SK-N-SH treated with all-trans-retinoic acid at 6 μM for 48 hours (cell line): ENCODE data around the gene ISLR.

Source experiments
- ATAC-seq: fragments of 200-7000 bp; cut with Tn5 transposase; 3 replicates; pipeline ENCODE4 v1.9.1; 2020; ENCODE audit warnings: mild to moderate bottlenecking, moderate library complexity
- ARNTL ChIP-seq: fragments of 450-650 bp; formaldehyde crosslinking; IDR thresholded peaks from 2 replicates; pipeline ENCODE4 v1.5.0; 2020; ENCODE audit warnings: low read depth, mild to moderate bottlenecking, moderate library complexity, borderline replicate concordance
- BACH2 ChIP-seq: fragments of 250-450 bp; sonication (Bioruptor Pico); IDR thresholded peaks from 2 replicates; pipeline ENCODE4 v1.9.0; 2021; ENCODE audit warnings: mild to moderate bottlenecking, borderline replicate concordance
- CSDC2 ChIP-seq: fragments of 250-450 bp; sonication (Bioruptor Pico); IDR thresholded peaks from 2 replicates; pipeline ENCODE4 v1.5.0; 2020; ENCODE audit warnings: mild to moderate bottlenecking, moderate library complexity
- CSRNP3 ChIP-seq: fragments of 250-450 bp; sonication (Bioruptor Pico); IDR thresholded peaks from 2 replicates; pipeline ENCODE4 v1.5.1; 2021; ENCODE audit warnings: mild to moderate bottlenecking, moderate library complexity
- ESRRG ChIP-seq: fragments of 250-450 bp; sonication (Bioruptor Pico); IDR thresholded peaks from 2 replicates; pipeline ENCODE4 v1.6.1; 2021; ENCODE audit warnings: mild to moderate bottlenecking
- GLIS3 ChIP-seq: fragments of 250-450 bp; sonication (Bioruptor Pico); IDR thresholded peaks from 2 replicates; pipeline ENCODE4 v1.5.0; 2020; ENCODE audit warnings: mild to moderate bottlenecking, moderate library complexity
- ISL1 ChIP-seq: fragments of 250-450 bp; sonication (Bioruptor Pico); IDR thresholded peaks from 2 replicates; pipeline ENCODE4 v2.1.2; 2022; ENCODE audit warnings: mild to moderate bottlenecking, moderate library complexity
- OSR1 ChIP-seq: fragments of 250-450 bp; sonication (Bioruptor Pico); IDR thresholded peaks from 2 replicates; pipeline ENCODE4 v1.8.0; 2022; ENCODE audit warnings: moderate library complexity, mild to moderate bottlenecking, inconsistent platforms
- PPARA ChIP-seq: fragments of 250-450 bp; sonication (Bioruptor Pico); IDR thresholded peaks from 2 replicates; pipeline ENCODE4 v1.5.0; 2020; ENCODE audit warnings: mild to moderate bottlenecking, borderline replicate concordance
- RARB ChIP-seq: fragments of 250-450 bp; sonication (Bioruptor Pico); IDR thresholded peaks from 2 replicates; pipeline ENCODE4 v1.8.0; 2021; ENCODE audit warnings: mild to moderate bottlenecking, moderate library complexity
- SNAI2 ChIP-seq: fragments of 250-450 bp; sonication (Bioruptor Pico); IDR thresholded peaks from 2 replicates; pipeline ENCODE4 v1.5.0; 2020; ENCODE audit warnings: mild to moderate bottlenecking, moderate library complexity
- ZC3H10 ChIP-seq: fragments of 250-450 bp; sonication (Bioruptor Pico); IDR thresholded peaks from 2 replicates; pipeline ENCODE4 v1.5.1; 2021; ENCODE audit warnings: mild to moderate bottlenecking, moderate library complexity
- ZFP3 ChIP-seq: fragments of 250-450 bp; sonication (Bioruptor Pico); IDR thresholded peaks from 2 replicates; pipeline ENCODE4 v1.5.0; 2020; ENCODE audit warnings: mild to moderate bottlenecking, moderate library complexity
- ZFP30 ChIP-seq: fragments of 450-650 bp; formaldehyde crosslinking; IDR thresholded peaks from 2 replicates; pipeline ENCODE4 v1.5.0; 2022; ENCODE audit warnings: mild to moderate bottlenecking, moderate library complexity
- ZNF565 ChIP-seq: fragments of 450-650 bp; formaldehyde crosslinking; conservative IDR thresholded peaks from 2 replicates; pipeline ENCODE4 v1.5.0; 2020; ENCODE audit warnings: low read depth, mild to moderate bottlenecking, moderate library complexity
- ZNF70 ChIP-seq: fragments of 450-650 bp; formaldehyde crosslinking; IDR thresholded peaks from 2 replicates; pipeline ENCODE4 v1.5.0; 2020; ENCODE audit warnings: mild to moderate bottlenecking, moderate library complexity
- ZNF8 ChIP-seq: fragments of 450-650 bp; formaldehyde crosslinking; IDR thresholded peaks from 2 replicates; pipeline ENCODE4 v1.5.0; 2020; ENCODE audit warnings: mild to moderate bottlenecking, moderate library complexity
- TF ChIP-seq, protein P1 (sequence below): fragments of 250-450 bp; sonication (Bioruptor Pico); IDR thresholded peaks from 2 replicates; pipeline ENCODE4 v1.5.0; 2020; ENCODE audit warnings: mild to moderate bottlenecking, moderate library complexity
- TF ChIP-seq, protein P2 (sequence below): fragments of 250-450 bp; sonication (Bioruptor Pico); IDR thresholded peaks from 2 replicates; pipeline ENCODE4 v1.8.0; 2021; ENCODE audit warnings: low read depth, mild to moderate bottlenecking, moderate library complexity, borderline replicate concordance

Gene ISLR

GRCh38 chr15:74130155-74130848 lies 43.2 kb upstream of the ISLR start, which contains the start of gene ISLR2:
Gene ISLR2, plus strand, starts transcription at chr15:74130586. Its CDS starts 2,169 bp downstream, at chr15:74132755.
- ATAC-seq: peak; percentile 9
- no peak for TF ChIP-seq PPARA
- TF ChIP-seq CSRNP3 (CRISPR knock-in tag): no peak
- TF ChIP-seq, protein P1, sequence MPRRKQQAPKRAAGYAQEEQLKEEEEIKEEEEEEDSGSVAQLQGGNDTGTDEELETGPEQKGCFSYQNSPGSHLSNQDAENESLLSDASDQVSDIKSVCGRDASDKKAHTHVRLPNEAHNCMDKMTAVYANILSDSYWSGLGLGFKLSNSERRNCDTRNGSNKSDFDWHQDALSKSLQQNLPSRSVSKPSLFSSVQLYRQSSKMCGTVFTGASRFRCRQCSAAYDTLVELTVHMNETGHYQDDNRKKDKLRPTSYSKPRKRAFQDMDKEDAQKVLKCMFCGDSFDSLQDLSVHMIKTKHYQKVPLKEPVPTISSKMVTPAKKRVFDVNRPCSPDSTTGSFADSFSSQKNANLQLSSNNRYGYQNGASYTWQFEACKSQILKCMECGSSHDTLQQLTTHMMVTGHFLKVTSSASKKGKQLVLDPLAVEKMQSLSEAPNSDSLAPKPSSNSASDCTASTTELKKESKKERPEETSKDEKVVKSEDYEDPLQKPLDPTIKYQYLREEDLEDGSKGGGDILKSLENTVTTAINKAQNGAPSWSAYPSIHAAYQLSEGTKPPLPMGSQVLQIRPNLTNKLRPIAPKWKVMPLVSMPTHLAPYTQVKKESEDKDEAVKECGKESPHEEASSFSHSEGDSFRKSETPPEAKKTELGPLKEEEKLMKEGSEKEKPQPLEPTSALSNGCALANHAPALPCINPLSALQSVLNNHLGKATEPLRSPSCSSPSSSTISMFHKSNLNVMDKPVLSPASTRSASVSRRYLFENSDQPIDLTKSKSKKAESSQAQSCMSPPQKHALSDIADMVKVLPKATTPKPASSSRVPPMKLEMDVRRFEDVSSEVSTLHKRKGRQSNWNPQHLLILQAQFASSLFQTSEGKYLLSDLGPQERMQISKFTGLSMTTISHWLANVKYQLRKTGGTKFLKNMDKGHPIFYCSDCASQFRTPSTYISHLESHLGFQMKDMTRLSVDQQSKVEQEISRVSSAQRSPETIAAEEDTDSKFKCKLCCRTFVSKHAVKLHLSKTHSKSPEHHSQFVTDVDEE: no peak
- no peak for TF ChIP-seq ZFP3 (CRISPR knock-in tag)
- no peak for TF ChIP-seq SNAI2 (CRISPR knock-in tag)
- no peak for TF ChIP-seq ESRRG (CRISPR knock-in tag)

DNA sequence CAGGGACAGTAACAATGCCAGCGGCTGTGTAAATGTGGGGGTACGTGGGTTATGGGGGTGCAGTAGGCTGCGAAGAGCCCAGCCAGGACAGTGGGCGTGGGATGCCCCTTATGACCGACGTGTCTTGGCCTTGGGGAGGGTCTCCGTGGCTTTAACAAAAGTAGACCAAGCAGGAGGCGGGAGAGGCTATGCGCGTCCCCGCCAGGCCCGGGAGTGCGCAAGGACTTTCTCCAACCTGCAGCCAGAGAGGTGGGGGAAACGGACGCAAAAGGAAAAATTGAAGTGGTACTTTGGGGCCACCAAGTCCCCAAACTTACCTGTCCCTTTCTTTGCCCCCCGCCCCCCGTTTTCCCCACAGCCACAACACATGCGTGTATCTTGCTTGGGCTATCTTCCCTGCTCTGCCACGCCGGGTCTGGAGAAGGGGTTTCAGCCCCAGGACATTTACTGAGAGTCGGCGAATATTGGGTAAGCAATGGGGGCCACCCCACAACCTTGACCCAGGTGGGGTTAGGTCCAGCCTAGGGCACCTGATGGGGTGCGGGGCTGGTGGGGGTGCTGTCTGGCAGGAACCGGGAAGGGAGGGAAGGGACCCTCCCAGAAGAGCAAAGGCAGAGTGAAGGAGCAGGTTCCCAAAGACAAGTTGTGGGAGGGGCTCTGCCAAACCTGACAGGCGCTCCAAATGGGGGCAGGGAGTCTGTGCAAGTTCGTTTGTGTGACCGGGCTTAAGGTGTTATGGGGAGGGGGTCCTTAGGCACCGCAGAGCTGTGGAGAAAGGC lies 42.5 kb upstream of the ISLR start:
- no peak for ATAC-seq
- TF ChIP-seq GLIS3 (CRISPR knock-in tag) (no peak), ZFP30 (CRISPR knock-in tag) (no peak), ZNF565 (CRISPR knock-in tag) (no peak), RARB (CRISPR knock-in tag) (no peak), ESRRG (CRISPR knock-in tag) (no peak), CSRNP3 (CRISPR knock-in tag) (no peak), ZNF70 (CRISPR knock-in tag) (no peak), ARNTL (no peak), ZC3H10 (CRISPR knock-in tag) (no peak), BACH2 (CRISPR knock-in tag) (no peak)
- TF ChIP-seq, protein P1: no peak
- TF ChIP-seq, protein P2, sequence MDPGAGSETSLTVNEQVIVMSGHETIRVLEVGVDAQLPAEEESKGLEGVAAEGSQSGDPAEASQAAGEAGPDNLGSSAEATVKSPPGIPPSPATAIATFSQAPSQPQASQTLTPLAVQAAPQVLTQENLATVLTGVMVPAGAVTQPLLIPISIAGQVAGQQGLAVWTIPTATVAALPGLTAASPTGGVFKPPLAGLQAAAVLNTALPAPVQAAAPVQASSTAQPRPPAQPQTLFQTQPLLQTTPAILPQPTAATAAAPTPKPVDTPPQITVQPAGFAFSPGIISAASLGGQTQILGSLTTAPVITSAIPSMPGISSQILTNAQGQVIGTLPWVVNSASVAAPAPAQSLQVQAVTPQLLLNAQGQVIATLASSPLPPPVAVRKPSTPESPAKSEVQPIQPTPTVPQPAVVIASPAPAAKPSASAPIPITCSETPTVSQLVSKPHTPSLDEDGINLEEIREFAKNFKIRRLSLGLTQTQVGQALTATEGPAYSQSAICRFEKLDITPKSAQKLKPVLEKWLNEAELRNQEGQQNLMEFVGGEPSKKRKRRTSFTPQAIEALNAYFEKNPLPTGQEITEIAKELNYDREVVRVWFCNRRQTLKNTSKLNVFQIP (CRISPR knock-in tag): no peak

DNA sequence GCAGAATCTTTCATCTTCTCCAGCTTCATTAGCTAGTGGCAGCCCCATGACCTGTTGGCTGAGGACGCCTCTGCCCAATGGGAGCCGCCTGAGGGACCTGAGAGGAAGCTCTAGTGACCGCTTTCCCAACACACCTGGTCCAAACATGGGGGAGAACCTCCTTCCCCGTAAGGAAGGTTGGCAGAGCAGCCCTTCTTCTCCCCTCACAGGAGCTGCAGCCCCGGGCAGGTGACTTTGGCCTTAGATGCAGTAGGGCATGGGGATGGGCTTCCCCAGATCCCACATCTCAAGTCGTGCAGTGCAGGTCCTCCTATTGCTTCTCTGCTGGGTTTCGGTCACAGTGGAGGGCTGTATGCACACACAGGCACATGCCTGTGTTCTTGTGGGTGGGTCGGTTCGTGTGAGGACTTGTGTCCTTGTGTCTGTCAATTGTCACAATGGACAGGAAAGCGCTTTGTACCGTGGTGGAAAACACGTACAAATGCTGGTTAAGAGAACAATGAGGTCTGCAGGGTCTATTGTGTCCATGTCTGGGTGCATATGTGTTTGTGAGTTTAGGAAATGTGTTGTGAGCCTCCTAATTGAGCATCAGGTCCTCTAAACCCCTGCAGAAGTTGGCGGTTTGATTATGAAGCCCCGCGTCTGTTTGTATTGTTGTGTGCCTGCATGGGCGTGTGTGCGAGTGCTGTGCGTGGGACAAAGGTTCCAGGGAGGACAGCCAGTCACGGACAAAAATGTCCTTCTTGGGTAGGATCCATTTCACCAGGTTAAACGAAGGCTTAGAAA lies 41.7 kb upstream of the ISLR start:
- no peak for ATAC-seq
- no peak for TF ChIP-seq ISL1
- no peak for TF ChIP-seq SNAI2 (CRISPR knock-in tag)
- TF ChIP-seq ZC3H10 (CRISPR knock-in tag): no peak
- no peak for TF ChIP-seq ZFP3 (CRISPR knock-in tag)
- no peak for TF ChIP-seq ZNF8 (CRISPR knock-in tag)
- TF ChIP-seq, protein P2 (CRISPR knock-in tag): no peak
- no peak for TF ChIP-seq OSR1 (CRISPR knock-in tag)
- no peak for TF ChIP-seq ARNTL
- TF ChIP-seq CSDC2 (CRISPR knock-in tag): no peak
- no peak for TF ChIP-seq CSRNP3 (CRISPR knock-in tag)
